Stimulated activated CD4-positive, alpha-beta T cell treated with anti-CD3 and anti-CD28 coated beads, Interleukin-4, amount 100 ng/mL, for 48 hours (primary cell): ENCODE data around the gene GOLGA8K.
"Not testable (repeated sequence)": the region's sequence is repeated elsewhere in the genome, so short reads cannot be mapped to it uniquely, and the experiment has no call there.

ENCODE experiments used
- DNase-seq, 2 donors: peaks; one replicate each; pipeline ENCODE4 v3.0.0-alpha.2; 2020; ENCODE audit warnings: low read depth in 2 of 2

Gene GOLGA8K

GRCh38 chr15:32403192-32403591 lies at the start of gene GOLGA8K:
Gene GOLGA8K, minus strand, starts transcription at chr15:32403292. Its CDS starts 98 bp downstream, at chr15:32403194.
- DNase-seq = not testable (repeated sequence)

- DNase-seq = not testable (repeated sequence)
These were observed 37.4 kb upstream of the GOLGA8K start for GRCh38 chr15:32440445-32440977.

- not testable (repeated sequence) for DNase-seq
These were observed 31.2 kb upstream of the GOLGA8K start for GRCh38 chr15:32434102-32434963.

GRCh38 chr15:32427635-32428034 lies 24.5 kb upstream of the GOLGA8K start:
- DNase-seq = not testable (repeated sequence)

- not testable (repeated sequence) for DNase-seq
These were observed 23.4 kb upstream of the GOLGA8K start for GRCh38 chr15:32426511-32426910.

GRCh38 chr15:32407903-32408302 lies 4.8 kb upstream of the GOLGA8K start:
- not testable (repeated sequence) for DNase-seq

- DNase-seq = not testable (repeated sequence)
These were observed 6.6 kb downstream of the GOLGA8K start for GRCh38 chr15:32396522-32396921.

- not testable (repeated sequence) for DNase-seq
These were observed 8.3 kb downstream of the GOLGA8K start for GRCh38 chr15:32394745-32395144.

GRCh38 chr15:32388050-32388648 lies 14.9 kb downstream of the GOLGA8K start:
- DNase-seq = not testable (repeated sequence)

- not testable (repeated sequence) for DNase-seq
These were observed 17.1 kb downstream of the GOLGA8K start for GRCh38 chr15:32385823-32386495.

GRCh38 chr15:32374185-32374584 lies 28.9 kb downstream of the GOLGA8K start:
- not testable (repeated sequence) for DNase-seq

- not testable (repeated sequence) for DNase-seq
These were observed 29.4 kb downstream of the GOLGA8K start for GRCh38 chr15:32373707-32374106.

GRCh38 chr15:32372075-32372474 lies 31.0 kb downstream of the GOLGA8K start:
- DNase-seq = not testable (repeated sequence)

- DNase-seq = not testable (repeated sequence)
These were observed 32.6 kb downstream of the GOLGA8K start for GRCh38 chr15:32370526-32370925.

GRCh38 chr15:32370064-32370463 lies 33.0 kb downstream of the GOLGA8K start:
- not testable (repeated sequence) for DNase-seq

- DNase-seq = not testable (repeated sequence)
These were observed 36.6 kb downstream of the GOLGA8K start for GRCh38 chr15:32366492-32366891.

GRCh38 chr15:32365955-32366354 lies 37.1 kb downstream of the GOLGA8K start:
- not testable (repeated sequence) for DNase-seq

- peak in 1 of 2 donors; percentile 58 for DNase-seq
These were observed 38.1 kb downstream of the GOLGA8K start for GRCh38 chr15:32364944-32365343.

GRCh38 chr15:32363449-32363848 lies 39.6 kb downstream of the GOLGA8K start:
- DNase-seq = not testable (repeated sequence)

GRCh38 chr15:32361662-32362061 lies 41.4 kb downstream of the GOLGA8K start:
- not testable (repeated sequence) for DNase-seq

GRCh38 chr15:32358462-32358861 lies 44.6 kb downstream of the GOLGA8K start:
- not testable (repeated sequence) for DNase-seq

- not testable (repeated sequence) for DNase-seq
These were observed 46.2 kb downstream of the GOLGA8K start for GRCh38 chr15:32356909-32357308.
